HG03103 (cell line): ENCODE measurements around the gene HMGA1.
"Not testable (repeated sequence)": the region's sequence is repeated elsewhere in the genome, so short reads cannot be mapped to it uniquely, and the experiment has no call there.

Experiments
- ATAC-seq: cut with Tn5 transposase; IDR thresholded peaks from one replicate; pipeline ENCODE4 v1.9.1; 2021; ENCODE audit warnings: low read depth; ENCODE audit not compliant: unreplicated experiment

The HMGA1 gene

DNA sequence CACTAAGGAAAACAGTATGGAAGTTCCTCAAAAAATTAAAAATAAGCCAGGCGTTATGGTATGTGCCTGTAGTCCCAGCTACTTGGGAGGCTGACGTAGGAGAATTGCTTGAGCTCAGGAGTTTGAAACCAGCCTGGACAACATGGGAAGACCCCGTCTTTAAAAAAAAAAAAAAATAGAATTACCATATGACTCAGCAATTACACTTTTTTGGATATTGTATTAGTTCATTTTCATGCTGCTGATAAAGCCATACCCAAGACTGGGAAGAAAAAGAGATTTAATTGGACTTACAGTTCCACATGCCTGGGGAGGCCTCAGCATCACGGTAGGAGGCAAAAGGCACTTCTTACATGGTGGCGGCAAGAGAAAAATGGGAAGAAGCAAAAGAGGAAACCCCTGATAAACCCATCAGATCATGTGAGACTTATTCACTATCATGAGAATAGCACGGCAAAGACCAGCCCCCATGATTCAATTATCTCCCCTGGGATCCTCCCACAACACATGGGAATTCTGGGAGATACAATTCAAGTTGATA is 22.9 kb downstream of the HMGA1 start:
- ATAC-seq, result no peak

GRCh38 chr6:34260576-34261267 is 24.0 kb downstream of the HMGA1 start:
- ATAC-seq, result no peak

- not testable (repeated sequence) for ATAC-seq
Measured at GRCh38 chr6:34263484-34263883, 26.8 kb downstream of the HMGA1 start.

GRCh38 chr6:34267746-34268145 is 31.1 kb downstream of the HMGA1 start:
- no peak for ATAC-seq

GRCh38 chr6:34269132-34269531 is 32.5 kb downstream of the HMGA1 start:
- ATAC-seq, result not testable (repeated sequence)

DNA sequence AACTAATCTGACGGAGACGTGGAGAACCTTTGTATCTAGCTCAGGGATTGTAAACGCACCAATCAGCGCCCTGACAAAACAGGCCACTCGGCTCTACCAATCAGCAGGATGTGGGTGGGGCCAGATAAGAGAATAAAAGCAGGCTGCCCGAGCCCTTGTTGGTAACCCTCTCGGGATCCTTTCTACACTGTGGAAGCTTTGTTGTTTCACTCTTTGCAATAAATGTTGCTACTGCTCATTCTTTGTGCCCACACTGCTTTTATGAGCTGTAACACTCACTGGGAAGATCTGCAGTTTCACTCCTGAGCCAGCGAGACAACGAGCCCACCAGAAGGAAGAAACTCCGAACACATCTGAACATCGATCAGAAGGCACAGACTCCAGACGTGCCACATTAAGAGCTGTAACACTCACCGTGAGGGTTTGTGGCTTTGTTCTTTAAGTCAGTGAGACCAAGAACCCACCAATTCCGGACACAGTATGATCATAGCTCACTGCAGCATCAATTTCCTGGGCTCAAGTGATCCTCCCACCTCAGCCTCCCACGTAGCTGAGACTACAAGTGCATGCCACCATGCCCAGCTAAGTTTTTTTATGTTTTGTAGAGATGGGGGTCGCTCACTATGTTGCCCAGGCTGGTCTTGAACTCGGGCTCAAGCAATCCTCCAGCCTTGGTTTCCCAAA is 33.1 kb downstream of the HMGA1 start:
- ATAC-seq, result not testable (repeated sequence)

DNA sequence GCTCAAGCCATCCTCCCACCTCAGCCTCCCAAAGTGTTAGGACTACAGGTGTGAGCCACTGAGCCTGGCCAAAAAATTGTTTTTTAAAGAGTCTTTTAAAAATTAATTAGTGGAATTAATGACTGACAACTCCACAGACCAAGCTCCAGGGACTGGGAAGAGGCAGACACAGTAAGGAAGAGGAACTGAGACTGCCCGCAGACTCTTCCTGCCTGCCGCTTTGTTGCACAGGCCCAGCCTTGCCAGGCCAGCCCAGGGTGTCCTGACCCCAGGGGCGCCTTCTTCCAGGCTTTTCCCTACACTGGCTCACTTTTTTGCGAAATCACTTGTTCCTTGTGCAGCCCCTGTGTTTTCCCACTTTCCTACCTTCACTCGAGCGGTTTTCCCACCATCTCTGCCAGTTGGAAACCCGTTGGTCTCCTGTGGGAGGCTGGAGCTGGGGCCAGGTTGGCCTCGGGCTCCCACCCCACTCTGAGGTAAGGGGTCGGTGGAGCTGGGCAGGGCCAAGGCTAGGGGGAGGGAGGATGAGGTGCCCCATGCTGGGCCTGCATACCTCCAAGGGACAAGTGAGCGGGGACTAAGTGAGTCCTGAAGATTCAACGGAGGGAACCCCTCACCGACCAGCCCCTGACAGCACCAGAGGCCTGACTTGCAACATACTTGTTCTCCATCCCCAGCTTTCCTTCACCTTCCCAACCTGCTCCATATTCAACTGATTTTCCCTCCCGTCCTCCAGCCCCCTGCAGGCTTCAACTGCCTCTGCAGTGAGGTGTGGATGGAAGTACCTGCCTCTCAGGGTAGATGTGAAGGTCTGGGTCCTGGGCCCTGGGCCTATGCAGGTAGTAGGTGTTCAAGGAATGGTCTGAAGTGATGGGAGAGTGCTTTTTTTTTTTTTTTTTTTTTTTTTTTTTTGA is 35.6 kb downstream of the HMGA1 start:
- no peak for ATAC-seq

DNA sequence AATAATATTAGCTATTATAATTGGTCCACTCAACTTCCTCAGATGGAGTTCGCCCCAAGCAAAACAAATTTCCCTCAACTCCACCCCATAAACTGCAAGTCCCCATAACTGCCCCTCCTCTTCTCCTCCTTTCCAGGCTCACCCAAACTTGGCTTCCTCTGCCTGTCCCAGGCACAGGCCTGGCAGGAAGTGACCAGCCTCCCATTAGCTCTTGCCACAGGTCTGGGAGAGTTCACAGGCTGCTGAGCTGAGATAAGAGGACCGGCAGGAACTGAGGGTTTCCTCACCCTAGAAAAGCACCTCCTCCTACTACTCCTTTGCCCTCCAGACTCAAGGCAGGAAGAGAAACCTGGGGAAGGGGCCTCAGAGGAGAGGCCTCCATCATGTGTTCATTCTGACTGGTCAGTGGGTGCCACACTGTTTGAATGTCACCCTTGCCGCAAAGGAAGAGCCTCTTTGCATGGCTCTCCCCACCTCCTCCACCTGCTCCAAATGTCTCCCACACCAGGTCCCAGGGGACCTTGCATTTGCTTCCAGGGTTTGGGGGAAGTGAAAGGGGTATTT is 36.7 kb downstream of the HMGA1 start:
- no peak for ATAC-seq

DNA sequence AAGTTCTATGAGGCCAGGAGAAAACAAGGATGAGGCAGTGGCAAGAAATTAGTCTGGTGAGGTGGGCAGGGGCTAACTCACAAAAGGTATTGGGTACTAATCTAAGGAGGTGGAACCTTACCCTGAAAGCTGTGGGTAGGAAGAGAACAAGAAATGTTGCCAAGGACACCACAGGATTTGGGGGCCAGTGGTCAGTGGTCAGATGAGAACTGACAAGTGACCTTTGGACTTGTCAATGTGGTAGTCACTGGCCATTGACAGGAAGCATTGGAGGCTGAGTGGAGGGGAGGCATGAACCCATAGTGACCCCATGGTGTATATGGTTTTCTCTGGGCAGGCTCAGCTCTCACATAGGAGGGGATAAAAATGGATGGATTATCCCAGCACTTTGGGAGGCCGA is 37.5 kb downstream of the HMGA1 start:
- no peak for ATAC-seq

DNA sequence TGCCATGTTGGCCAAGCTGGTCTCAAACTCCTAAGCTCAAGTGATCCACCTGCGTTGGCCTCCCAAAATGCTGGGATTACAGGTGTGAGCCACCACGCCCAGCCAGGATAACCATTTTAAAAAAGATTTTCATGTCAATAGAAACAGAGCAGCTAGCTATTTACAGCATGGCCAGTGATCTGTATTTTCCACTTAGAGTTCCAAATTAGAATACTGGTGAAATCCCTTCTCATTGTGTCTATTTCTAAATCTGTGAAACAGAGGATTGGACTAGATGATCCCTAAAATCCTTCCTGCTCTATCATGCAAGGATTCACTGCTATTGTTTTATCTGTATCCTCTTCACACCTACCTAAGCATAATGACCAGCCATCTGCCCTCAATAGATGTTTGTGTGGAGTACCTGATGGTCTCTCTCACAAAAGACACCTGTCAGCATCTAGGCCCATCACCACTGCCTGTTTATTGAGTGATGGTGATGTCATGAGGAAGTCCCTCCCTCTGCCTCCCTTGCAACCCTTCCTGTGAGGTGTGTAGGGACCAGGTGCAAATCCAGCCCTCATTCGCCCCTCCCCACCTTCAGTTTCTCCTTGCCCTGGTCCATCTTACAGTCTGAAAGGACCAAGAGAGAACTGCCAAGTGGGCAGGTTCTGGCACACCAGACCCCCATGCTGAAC is 38.6 kb downstream of the HMGA1 start:
- ATAC-seq, result no peak

GRCh38 chr6:34276191-34276590 is 39.5 kb downstream of the HMGA1 start:
- ATAC-seq, result no peak

- ATAC-seq, result no peak
Measured at GRCh38 chr6:34276881-34277762, 40.4 kb downstream of the HMGA1 start.

GRCh38 chr6:34277763-34278112 is 41.1 kb downstream of the HMGA1 start:
- ATAC-seq, result no peak

- ATAC-seq, result no peak
Measured at GRCh38 chr6:34278833-34279232, 42.2 kb downstream of the HMGA1 start.

- ATAC-seq, result no peak
Measured at GRCh38 chr6:34280216-34280615, 43.5 kb downstream of the HMGA1 start.

DNA sequence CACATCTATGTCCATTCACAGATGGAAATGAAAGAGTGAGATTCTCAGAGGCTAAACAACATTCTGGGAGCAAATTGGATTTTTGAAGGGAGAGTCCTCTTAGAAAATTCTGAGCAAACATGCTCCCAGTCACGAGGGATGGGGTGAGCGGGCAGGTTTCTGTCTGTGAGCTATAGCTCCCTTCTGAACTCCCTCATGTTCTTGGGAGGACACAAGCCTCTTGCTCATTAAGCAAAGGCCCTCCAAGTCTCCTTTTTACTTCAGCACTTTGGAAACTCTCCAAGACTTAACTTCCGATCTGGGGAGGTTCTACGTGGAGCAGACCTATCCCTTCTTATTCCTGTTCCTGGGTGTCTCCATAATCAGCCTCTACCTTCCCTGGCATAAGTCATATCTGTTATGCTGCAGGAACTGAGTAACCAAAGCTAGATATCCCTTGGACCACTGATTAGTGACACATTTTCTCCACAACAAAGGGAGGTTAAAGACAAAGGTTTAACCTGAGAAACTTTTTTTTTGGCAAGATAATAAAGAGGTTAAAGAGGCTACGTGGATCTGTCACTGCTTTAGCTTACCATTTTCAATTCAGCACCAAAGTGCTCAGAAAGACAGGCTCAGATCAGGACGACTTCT is 45.1 kb downstream of the HMGA1 start:
- no peak for ATAC-seq

GRCh38 chr6:34284563-34285447 is 48.1 kb downstream of the HMGA1 start:
- no peak for ATAC-seq
